HG02884 (cell line): ENCODE results near the gene KRTDAP.
"Not testable (repeated sequence)": the region's sequence is repeated elsewhere in the genome, so short reads cannot be mapped to it uniquely, and the experiment has no call there.

Experiments
- ATAC-seq: cut with Tn5 transposase; IDR thresholded peaks from one replicate; pipeline ENCODE4 v1.9.1; 2021; ENCODE audit warnings: mild to moderate bottlenecking, moderate library complexity; ENCODE audit not compliant: unreplicated experiment

The KRTDAP gene

DNA sequence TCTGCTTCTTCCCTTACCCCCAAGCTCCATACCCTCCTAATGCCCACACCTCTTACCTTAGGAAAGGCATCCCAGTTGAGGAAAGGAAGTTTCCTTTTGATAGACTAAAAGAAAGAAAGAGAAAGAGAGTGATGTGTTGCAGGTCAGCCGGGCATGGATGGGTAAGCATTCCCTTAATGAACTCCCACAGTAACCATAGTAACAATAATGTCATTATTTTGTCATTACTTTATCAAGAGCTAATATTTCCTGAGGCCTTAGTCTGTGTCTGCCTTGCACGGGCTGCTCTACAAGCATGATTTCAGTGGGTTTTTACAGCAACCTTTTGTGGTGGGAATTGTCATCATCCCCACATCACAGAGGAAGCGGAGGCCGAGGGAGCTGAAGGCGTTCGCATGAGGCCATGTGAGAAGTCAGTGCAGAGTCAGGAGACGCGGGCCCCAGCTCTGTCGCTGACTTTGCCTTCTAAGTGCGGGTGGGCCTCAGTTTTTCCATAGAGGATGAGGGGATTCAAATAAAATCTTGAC, 2.5 kb downstream of the KRTDAP start:
- no peak for ATAC-seq

DNA sequence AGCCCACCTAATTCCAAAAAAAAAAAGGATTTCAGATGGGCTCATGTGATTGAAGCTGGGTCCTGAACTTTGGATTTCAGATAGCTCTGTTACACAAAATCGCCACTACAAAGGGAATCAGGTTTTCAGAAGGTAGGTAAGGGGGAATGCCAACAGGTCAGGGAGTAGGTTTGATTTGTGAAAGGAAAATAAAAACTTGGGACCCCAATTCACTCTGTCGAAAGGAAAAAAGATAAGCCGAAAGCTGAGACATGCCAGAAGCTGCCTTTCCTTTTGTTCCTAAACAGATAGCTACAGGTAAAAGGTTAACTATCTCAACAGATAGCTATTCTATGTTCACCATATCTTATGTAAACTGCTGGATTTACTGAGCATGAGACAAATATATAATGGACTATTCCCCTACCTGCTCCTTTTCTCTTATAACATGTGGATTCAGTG, 4.0 kb downstream of the KRTDAP start:
- no peak for ATAC-seq

GRCh38 chr19:35484252-35485036, 5.8 kb downstream of the KRTDAP start:
- ATAC-seq = no peak

- no peak for ATAC-seq
Observed at GRCh38 chr19:35483089-35483488, 7.2 kb downstream of the KRTDAP start.

GRCh38 chr19:35478794-35479677, 11.2 kb downstream of the KRTDAP start:
- no peak for ATAC-seq

GRCh38 chr19:35476149-35476548, 14.1 kb downstream of the KRTDAP start:
- no peak for ATAC-seq

DNA sequence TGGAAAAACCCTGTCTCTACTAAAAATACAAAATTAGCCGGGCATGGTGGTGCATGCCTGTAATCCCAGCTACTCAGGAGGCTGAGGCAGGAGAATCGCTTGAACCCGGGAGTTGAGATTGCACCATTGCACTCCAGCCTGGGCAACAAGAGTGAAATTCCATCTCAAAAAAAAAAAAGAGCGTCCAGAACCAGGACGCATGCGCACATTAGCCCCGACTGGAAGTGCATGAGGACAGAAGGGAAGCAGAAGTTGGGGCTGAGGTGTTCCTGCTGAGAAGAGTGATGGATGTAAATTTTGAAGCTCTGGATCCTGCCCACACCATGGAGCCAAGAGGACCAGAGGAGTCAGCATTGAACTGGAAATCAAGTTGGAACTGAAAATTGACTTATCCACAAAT, 15.7 kb downstream of the KRTDAP start:
- ATAC-seq = not testable (repeated sequence)

DNA sequence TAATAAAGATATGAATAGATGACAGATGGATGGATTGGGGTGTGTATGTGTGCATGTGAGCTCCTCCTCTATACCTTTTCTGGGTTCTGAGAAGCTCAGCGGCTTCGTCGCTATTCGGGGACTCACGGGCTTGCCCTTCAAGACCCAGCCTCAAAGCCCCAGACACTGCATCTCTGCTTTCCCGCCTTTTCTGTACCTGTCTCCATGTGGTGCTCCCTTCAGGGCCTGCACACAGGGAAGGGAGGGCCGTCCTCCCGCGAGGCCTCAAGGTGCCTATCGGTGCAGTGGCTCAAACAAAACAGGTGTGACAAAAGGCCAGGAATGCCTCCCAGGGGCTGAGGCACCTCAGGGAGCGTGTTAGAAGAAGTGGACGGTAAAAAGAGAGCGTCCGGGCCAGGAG, 16.2 kb downstream of the KRTDAP start:
- ATAC-seq = no peak

GRCh38 chr19:35471946-35472345, 18.3 kb downstream of the KRTDAP start:
- ATAC-seq = no peak

DNA sequence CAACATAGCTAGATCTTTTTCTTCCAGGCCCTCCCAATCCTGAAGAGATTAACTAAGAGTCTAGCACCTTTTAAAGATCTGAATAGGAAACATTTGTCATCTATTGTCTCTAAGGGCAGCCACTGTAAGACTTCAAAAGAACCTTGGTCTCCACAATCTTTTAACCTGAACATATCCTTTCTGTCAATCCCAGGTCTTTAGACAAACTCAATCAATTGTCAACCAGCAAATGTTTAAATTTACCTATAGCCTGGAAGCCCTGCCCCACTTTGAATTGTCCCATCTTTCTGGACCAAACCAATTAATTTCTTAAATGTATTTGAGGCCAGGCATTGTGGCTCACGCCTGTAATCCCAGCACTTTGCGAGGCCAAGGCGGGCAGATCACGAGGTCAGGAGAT, 19.2 kb downstream of the KRTDAP start:
- not testable (repeated sequence) for ATAC-seq

GRCh38 chr19:35470128-35470527, 20.1 kb downstream of the KRTDAP start:
- ATAC-seq = no peak

GRCh38 chr19:35468637-35469036, 21.6 kb downstream of the KRTDAP start:
- ATAC-seq = no peak

DNA sequence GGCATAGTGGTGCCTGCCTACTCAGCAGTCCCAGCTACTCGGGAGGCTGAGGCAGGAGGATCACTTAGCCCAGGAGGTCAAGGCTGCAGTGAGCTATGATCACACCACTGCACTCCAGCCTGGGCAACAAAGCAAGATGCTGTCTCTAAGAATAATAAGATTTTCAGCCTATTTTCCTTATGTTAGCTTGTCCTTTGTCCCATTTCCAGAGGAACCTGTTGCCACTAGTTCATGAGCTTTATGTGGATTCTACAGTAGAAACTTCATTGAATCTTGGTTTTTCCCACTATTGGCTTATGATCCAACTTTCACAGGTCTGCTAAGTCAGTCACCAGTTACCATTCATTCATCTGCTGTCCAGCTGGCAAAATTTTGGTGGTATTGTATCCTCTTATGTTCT, 24.0 kb downstream of the KRTDAP start:
- no peak for ATAC-seq

GRCh38 chr19:35462956-35463355, 27.3 kb downstream of the KRTDAP start:
- ATAC-seq = not testable (repeated sequence)

DNA sequence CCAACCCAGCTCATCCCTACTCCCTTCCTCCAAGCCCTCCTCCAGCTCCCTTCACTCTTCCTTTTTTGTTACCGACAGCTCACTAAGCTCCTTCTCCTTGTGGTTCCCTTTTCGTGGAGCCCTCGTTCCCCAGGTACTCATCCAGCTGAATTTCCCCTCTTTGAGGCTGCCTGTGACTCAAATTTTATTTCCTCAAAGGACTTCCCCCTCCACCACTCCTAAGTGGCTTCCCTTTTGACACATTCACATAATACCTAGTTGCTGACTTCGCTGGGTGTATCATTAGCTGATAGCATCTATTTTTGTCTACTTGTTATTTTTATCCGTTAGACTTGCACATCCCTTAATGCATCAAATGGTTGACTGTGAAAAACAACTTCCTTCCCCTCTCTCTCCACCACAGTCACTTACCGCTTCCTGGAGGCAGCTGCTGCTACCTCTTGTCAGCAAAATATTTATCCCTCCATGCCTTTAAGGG, 27.7 kb downstream of the KRTDAP start:
- peak; percentile 66 for ATAC-seq

GRCh38 chr19:35461788-35462187, 28.5 kb downstream of the KRTDAP start:
- ATAC-seq = not testable (repeated sequence)

DNA sequence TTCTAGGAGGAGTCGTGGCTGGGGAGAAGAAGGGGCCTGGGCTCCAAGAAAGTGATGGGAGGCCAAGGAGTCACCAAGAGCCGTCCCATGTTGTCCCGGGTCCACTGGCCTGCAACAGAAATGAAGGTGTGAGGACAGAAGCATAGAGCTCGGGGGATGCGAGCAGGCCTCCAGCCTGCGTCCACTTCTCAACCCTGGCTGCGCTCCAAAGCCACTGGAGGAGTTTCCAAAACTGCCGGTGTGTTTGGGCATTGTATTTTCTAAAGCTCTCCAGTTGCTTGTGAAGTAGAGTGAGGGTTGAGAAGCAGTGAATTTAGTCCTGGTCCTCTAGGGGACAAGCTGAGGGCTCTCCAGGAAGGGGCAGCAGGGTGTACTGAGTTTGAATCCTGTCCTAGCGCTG, 29.2 kb downstream of the KRTDAP start:
- no peak for ATAC-seq

DNA sequence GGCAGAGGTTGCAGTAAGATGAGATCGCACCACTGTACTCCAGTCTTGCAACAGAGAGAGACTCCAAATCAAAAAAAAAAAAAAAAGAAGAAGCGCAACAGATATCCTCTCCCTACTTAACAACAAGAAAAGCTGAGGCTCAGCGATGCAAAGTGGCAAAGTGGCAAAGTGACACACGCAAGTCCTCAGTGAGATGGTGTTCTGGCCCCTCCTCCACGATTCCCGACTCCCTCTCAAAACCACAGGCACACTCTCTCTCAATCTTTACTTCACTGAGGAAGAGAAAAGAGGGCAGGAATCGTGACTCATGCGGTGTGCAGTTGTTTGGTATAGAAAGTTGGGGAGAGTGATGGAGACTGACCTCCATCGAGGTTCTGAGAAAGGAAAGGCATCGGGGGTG, 29.7 kb downstream of the KRTDAP start:
- ATAC-seq = no peak

DNA sequence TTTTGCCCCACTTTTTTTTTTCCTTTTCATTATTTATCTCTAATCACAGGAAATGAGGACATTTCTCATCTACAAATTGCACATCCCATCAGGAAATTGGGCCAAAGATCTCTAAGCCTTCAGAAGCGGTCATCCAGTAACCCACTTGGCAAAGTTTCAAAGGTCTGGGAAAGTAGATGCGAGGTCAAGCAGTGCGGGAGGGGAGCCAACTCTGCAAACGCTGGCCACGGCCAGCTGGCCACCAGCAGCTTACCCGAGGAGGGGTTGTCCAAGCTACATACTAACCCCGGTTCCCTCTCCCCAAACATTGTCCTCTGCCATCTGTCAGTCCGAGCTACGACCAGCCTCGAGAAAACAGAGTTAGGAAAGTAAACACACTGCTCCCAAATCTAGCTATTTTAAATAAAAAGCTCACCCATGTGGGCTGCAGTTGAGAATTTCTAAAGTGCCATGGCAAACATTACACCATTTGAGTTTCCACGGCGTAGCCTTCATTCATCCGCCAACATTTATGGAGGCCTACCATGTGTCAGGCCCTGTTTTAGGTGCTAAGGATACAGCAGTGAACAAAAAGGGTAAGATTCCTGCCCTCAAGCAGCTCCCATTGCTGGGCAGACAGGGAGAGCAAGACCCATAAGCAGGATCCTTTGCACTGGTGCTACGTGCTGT, 30.7 kb downstream of the KRTDAP start:
- no peak for ATAC-seq

DNA sequence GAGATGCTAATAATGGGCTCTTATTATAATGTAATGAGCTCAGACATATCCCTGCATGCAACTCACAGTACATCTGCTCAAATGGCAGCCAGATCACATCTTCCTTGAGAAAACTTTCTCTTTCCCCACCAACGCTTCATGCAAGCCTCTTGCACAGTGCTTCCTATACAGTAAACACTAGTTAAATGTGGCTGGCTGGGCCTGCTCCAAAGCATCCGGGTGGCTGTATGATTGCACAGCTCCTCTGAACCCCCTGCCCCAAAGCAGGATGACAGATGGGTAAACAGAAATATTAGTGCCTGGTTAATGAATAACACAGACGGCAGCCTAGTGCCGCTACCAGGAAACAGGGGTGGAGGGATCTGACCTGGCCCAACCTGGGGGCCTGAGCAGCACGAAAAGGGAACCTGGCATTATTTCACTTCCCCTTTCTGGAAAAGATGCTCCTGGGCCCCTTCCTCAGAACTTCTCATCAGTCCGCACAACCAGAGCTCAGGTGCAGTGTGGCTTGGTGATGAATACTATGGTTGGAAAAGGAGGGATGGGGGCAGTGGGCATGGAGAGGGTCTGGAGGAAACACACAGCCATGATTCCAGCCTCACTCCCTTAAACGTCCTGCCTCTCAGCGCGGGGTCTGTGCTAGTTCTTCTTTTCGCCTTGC, 31.4 kb downstream of the KRTDAP start:
- no peak for ATAC-seq
